ENCODE data around the gene MFSD2A.

- TF ChIP-seq CTCF (IDR thresholded peaks at IDR 0.05; ENCODE audit: low read depth, low read length, missing input control) (no peak), RXRA (IDR thresholded peaks at IDR 0.05) (no peak), HNF4A (conservative IDR thresholded peaks at IDR 0.05) (no peak)
Measured at GRCh38 chr1:40004857-40005256, 49.9 kb downstream of the MFSD2A start.

Measured in liver (tissue), 3 donors.